K562 (cell line): ENCODE measurements around the gene GAB1. TPM values are rescaled to one million over a fixed set of nuclear protein-coding genes. Genes with fewer than 3 reads are reported as not detected.

ENCODE experiments used
- EHMT2 ChIP-seq: fragments of 450-650 bp; IDR thresholded peaks from 2 replicates; pipeline ENCODE4 v1.6.1; 2018; ENCODE audit warnings: antibody characterized with exemption
- HDAC8 ChIP-seq: fragments of 450-650 bp; IDR thresholded peaks from 2 replicates; pipeline ENCODE4 v1.6.1; 2016; ENCODE audit warnings: mild to moderate bottlenecking, missing genetic modification characterization, moderate library complexity, missing compliant biosample characterization
- IRF2 ChIP-seq: sonication (generic); formaldehyde crosslinking; IDR thresholded peaks from 2 replicates; pipeline ENCODE4 v1.8.1; 2022; ENCODE audit warnings: mild to moderate bottlenecking, missing genetic modification reagents
- KAT7 ChIP-seq: sonication (generic); formaldehyde crosslinking; IDR thresholded peaks from 2 replicates; pipeline ENCODE4 v1.8.0; 2022; ENCODE audit warnings: missing genetic modification reagents, mild to moderate bottlenecking, borderline replicate concordance
- KLF16 ChIP-seq: IDR thresholded peaks from 2 replicates; pipeline ENCODE4 v1.6.1; 2016; ENCODE audit warnings: antibody characterized with exemption
- MBD2 ChIP-seq: sonication (generic); IDR thresholded peaks from 2 replicates; pipeline ENCODE4 v1.6.1; 2016; ENCODE audit warnings: low read depth, borderline replicate concordance
- MEIS2 ChIP-seq: fragments of 450-650 bp; IDR thresholded peaks from 2 replicates; pipeline ENCODE4 v1.6.1; 2014; ENCODE audit warnings: mild to moderate bottlenecking; ENCODE audit not compliant: partially characterized antibody
- NFIX ChIP-seq: fragments of 250-450 bp; sonication (Bioruptor Pico); IDR thresholded peaks from 2 replicates; pipeline ENCODE4 v1.4.0; 2020; ENCODE audit warnings: low read depth, mild to moderate bottlenecking, moderate library complexity
- SMARCC2 ChIP-seq: fragments of 450-650 bp; IDR thresholded peaks from 2 replicates; pipeline ENCODE4 v1.6.1; 2017; ENCODE audit warnings: antibody characterized with exemption, moderate library complexity, mild to moderate bottlenecking, low read depth
- TOE1 ChIP-seq, 2 experiments: fragments of 450-650 bp in 1 of 2; sonication (generic) in 1 of 2; formaldehyde crosslinking in 1 of 2; IDR thresholded peaks; 2 replicates each; pipeline versions ENCODE4 v1.7.1 to v1.8.0; 2016 to 2022; ENCODE audit warnings: borderline replicate concordance in 2 of 2, mild to moderate bottlenecking in 2 of 2, antibody characterized with exemption in 1 of 2, inconsistent platforms in 1 of 2, low read depth in 1 of 2, missing genetic modification reagents in 1 of 2, moderate library complexity in 1 of 2
- TSHZ1 ChIP-seq: fragments of 250-450 bp; sonication (Bioruptor Pico); IDR thresholded peaks from 2 replicates; pipeline ENCODE4 v1.4.0; 2020; ENCODE audit warnings: mild to moderate bottlenecking, moderate library complexity
- WHSC1 ChIP-seq: IDR thresholded peaks from one replicate; pipeline ENCODE4 v1.6.1; 2012; ENCODE audit warnings: low read length, control low read depth, inconsistent platforms
- ZFP30 ChIP-seq: fragments of 250-450 bp; sonication (Bioruptor Pico); IDR thresholded peaks from 2 replicates; pipeline ENCODE4 v1.8.0; 2022; ENCODE audit warnings: moderate library complexity, mild to moderate bottlenecking, inconsistent platforms, borderline replicate concordance
- ZNF133 ChIP-seq: fragments of 250-450 bp; sonication (Bioruptor Pico); IDR thresholded peaks from 2 replicates; pipeline ENCODE4 v1.4.0; 2020; ENCODE audit warnings: mild to moderate bottlenecking
- ZNF175 ChIP-seq: fragments of 200-800 bp; sonication (Bioruptor generic); IDR thresholded peaks from 2 replicates; pipeline ENCODE4 v1.6.1; 2016; ENCODE audit warnings: low read depth, mild to moderate bottlenecking, missing genetic modification characterization, missing compliant biosample characterization
- ZNF184 ChIP-seq: sonication (generic); formaldehyde crosslinking; IDR thresholded peaks from 2 replicates; pipeline ENCODE4 v1.5.0; 2020; ENCODE audit warnings: missing genetic modification reagents
- ZNF436 ChIP-seq: fragments of 250-450, 450-650 bp; sonication (Bioruptor Pico); formaldehyde crosslinking; IDR thresholded peaks from 2 replicates; pipeline ENCODE4 v1.7.0; 2020; ENCODE audit warnings: mild to moderate bottlenecking
- ZNF584 ChIP-seq: fragments of 200-800 bp; sonication (Bioruptor generic); IDR thresholded peaks from 2 replicates; pipeline ENCODE4 v1.6.1; 2016; ENCODE audit warnings: low read depth, mild to moderate bottlenecking, missing genetic modification characterization, missing compliant biosample characterization
- ZNF707 ChIP-seq: fragments of 250-450 bp; sonication (Bioruptor Pico); conservative IDR thresholded peaks from 2 replicates; pipeline ENCODE4 v1.8.0; 2022; ENCODE audit warnings: inconsistent platforms, mild to moderate bottlenecking, moderate library complexity
- ZNF75A ChIP-seq: fragments of 450-650 bp; formaldehyde crosslinking; IDR thresholded peaks from 2 replicates; pipeline ENCODE4 v1.4.0; 2020; ENCODE audit warnings: mild to moderate bottlenecking
- polyA plus RNA-seq, 8 experiments: library from polyadenylated mRNA; depleted of rRNA in 4 of 8; stranded (reverse) in 5 of 8; unstranded in 3 of 8; fragments of >200 nt; fragmentation: Nextera tagmentation in 2 of 8; fragmentation: Illumina TruSeq in 1 of 8; extraction: Ambion mirVana in 2 of 8; extraction: Trizol in 1 of 8; gene quantifications; 2 replicates each; pipeline versions ENCODE4 v1.2.1 to v1.2.3, GENCODE V29; 2011 to 2014; ENCODE audit warnings: inconsistent platforms in 1 of 8, missing spikeins in 1 of 8
- total RNA-seq, 7 experiments: library from RNA; depleted of rRNA in 6 of 7; stranded (reverse); fragments of >200 nt in 6 of 7; fragmentation: Illumina TruSeq in 2 of 7; extraction: Trizol in 2 of 7; gene quantifications; 2 replicates each; pipeline versions ENCODE4 v1.2.1 to v1.2.3, GENCODE V29; 2011 to 2021; ENCODE audit warnings: low replicate concordance in 1 of 7
- TF ChIP-seq, protein P1 (sequence below): fragments of 150-350 bp; IDR thresholded peaks from 2 replicates; pipeline ENCODE4 v1.6.1; 2014; ENCODE audit warnings: low read depth, mild to moderate bottlenecking, low read length, borderline replicate concordance

GAB1 gene
- total and polyA plus RNA-seq, 9 of the 15 experiments (the other 6 are each of a cell fraction or from before 2014, with no cell fraction given) = 1.3 to 14.6 (median 7.5) TPM

- TF ChIP-seq TSHZ1 (CRISPR knock-in tag) (no peak), ZNF133 (CRISPR knock-in tag) (no peak), ZFP30 (CRISPR knock-in tag) (no peak), TOE1 (IDR thresholded peaks at IDR 0.05; ENCODE audit: borderline replicate concordance) (no peak; the same call in 1 of the 2 replicates), TOE1 (CRISPR knock-in tag; IDR thresholded peaks at IDR 0.05; ENCODE audit: borderline replicate concordance, low read depth) (0 out of 2 replicates have a peak, but pooled peaks have one; percentile 36), EHMT2 (no peak), ZNF584 (CRISPR knock-in tag) (no peak), ZNF436 (CRISPR knock-in tag) (no peak), WHSC1 (no peak), MEIS2 (peak; percentile 78), MBD2 (no peak; the same call in 1 of the 2 replicates), KLF16 (no peak), IRF2 (no peak), ZNF184 (CRISPR knock-in tag) (no peak), HDAC8 (tag) (no peak), KAT7 (CRISPR knock-in tag) (peak; percentile 94), ZNF75A (CRISPR knock-in tag) (no peak), NFIX (CRISPR knock-in tag) (no peak), ZNF175 (CRISPR knock-in tag) (no peak), ZNF707 (CRISPR knock-in tag) (no peak), SMARCC2 (no peak)
- TF ChIP-seq, protein P1, sequence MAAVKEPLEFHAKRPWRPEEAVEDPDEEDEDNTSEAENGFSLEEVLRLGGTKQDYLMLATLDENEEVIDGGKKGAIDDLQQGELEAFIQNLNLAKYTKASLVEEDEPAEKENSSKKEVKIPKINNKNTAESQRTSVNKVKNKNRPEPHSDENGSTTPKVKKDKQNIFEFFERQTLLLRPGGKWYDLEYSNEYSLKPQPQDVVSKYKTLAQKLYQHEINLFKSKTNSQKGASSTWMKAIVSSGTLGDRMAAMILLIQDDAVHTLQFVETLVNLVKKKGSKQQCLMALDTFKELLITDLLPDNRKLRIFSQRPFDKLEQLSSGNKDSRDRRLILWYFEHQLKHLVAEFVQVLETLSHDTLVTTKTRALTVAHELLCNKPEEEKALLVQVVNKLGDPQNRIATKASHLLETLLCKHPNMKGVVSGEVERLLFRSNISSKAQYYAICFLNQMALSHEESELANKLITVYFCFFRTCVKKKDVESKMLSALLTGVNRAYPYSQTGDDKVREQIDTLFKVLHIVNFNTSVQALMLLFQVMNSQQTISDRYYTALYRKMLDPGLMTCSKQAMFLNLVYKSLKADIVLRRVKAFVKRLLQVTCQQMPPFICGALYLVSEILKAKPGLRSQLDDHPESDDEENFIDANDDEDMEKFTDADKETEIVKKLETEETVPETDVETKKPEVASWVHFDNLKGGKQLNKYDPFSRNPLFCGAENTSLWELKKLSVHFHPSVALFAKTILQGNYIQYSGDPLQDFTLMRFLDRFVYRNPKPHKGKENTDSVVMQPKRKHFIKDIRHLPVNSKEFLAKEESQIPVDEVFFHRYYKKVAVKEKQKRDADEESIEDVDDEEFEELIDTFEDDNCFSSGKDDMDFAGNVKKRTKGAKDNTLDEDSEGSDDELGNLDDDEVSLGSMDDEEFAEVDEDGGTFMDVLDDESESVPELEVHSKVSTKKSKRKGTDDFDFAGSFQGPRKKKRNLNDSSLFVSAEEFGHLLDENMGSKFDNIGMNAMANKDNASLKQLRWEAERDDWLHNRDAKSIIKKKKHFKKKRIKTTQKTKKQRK = no peak
These were observed 176.9 kb downstream of the GAB1 start, which contains the start of gene SMARCA5 (continued) for GRCh38 chr4:143513314-143514168.
